NOMO-1 (cell line): ENCODE measurements around the gene FOXP1.
"Not testable (repeated sequence)": the region's sequence is repeated elsewhere in the genome, so short reads cannot be mapped to it uniquely, and the experiment has no call there.

Source experiments
- DNase-seq, 2 experiments: peaks; one replicate each; lab custom pipeline; 2025; ENCODE audit not compliant: unreplicated experiment in 2 of 2; lab: John Stamatoyannopoulos, UW

The FOXP1 gene

GRCh38 chr3:70977712-70978111 lies 605.8 kb downstream of the FOXP1 start:
- DNase-seq, result no peak

DNA sequence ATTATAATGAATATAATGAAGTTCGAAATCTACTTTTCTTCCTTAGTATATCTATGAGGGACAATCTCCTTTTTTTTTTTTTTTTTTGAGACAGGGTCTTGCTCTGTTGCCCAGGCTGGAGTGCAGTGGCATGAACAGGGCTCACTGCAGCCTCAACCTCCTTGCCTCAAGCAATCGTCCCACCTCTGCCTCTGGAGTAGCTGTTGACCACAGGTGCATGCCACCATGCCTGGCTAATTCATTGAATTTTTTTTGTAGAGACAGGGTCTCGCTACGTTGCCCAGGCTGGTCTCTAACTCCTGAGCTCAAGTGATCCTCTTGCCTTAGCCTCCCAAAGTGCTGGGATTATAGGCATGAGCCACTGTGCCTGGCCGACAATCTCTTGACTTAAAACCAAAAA lies 607.5 kb downstream of the FOXP1 start:
- not testable (repeated sequence) for DNase-seq

DNA sequence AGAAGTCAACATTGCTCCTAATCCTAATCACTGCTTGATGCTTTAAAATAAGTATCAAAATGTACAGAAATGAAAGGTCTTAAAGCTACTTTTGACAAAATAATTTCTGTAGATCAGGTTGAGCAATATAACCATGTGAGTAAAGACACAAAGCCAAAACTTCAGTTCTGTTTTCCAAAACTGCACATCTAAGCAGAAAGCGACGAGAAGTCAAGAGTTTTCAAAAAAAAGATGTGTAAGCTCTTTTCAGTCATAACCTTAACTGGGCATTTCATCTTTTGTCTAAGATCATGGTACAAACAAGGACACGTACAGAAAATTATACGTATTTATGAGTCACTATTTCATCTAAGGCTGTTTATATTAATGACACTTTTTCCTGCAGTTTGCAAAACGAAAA lies 608.8 kb downstream of the FOXP1 start:
- no peak for DNase-seq

DNA sequence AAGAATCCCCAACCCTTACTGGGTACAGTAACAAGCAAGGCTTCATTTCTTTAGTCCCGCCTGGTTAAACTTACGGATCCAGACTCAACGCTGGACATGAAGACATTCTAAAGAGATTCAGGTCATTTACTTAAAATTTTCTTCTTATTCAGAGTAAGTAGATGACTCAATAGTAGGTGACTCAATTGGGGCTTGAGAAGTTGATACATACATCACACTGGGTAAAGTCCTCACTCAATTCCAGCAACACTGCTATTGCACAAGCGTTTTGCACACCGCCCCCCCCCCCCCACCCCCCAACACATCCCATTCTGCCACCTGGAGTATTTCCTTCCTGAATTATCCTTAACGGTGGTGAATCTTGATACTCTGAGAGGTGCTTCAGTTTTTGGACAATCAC lies 610.0 kb downstream of the FOXP1 start:
- no peak for DNase-seq

DNA sequence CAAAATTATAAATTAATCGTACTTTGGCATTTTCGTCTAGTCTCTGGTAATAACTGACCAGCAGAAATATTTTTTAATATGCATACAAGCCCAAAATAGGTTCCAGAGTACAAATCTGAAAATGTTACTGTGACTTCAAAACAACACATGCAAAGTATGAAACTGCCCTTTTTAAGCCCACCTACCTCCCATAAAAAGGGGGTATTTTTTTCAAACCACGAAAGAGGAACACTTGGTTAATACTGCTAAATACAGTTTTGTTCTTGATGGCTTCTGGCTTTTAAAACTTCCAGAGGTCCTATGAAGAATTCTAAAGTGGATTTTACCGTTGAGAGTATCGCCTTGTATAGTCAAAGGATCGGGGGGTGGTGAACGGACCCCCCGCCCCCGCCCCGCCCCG lies 610.7 kb downstream of the FOXP1 start:
- no peak for DNase-seq

GRCh38 chr3:70970952-70971351 lies 612.6 kb downstream of the FOXP1 start:
- no peak for DNase-seq

DNA sequence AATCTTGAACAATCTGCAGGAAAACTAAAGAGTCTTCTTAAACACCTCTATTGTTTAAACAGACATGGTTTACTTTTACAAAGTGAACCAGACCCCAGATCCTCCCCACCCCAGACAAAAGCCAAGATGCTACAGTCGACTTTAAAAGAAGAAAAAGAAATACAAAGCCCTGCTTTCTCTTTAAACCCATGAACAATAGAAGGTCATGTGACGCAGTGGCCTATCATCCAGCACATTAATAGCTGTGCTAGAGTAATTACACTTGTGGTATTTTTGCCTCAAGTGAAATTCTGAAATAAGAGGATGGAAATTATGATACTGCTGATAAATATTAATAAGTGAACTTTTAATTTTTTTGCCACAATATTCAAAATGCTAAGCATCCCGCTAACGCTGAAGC lies 613.4 kb downstream of the FOXP1 start:
- DNase-seq, result no peak

GRCh38 chr3:70963431-70964275 lies 619.9 kb downstream of the FOXP1 start:
- no peak for DNase-seq

GRCh38 chr3:70959506-70960291 lies 623.8 kb downstream of the FOXP1 start:
- no peak for DNase-seq

DNA sequence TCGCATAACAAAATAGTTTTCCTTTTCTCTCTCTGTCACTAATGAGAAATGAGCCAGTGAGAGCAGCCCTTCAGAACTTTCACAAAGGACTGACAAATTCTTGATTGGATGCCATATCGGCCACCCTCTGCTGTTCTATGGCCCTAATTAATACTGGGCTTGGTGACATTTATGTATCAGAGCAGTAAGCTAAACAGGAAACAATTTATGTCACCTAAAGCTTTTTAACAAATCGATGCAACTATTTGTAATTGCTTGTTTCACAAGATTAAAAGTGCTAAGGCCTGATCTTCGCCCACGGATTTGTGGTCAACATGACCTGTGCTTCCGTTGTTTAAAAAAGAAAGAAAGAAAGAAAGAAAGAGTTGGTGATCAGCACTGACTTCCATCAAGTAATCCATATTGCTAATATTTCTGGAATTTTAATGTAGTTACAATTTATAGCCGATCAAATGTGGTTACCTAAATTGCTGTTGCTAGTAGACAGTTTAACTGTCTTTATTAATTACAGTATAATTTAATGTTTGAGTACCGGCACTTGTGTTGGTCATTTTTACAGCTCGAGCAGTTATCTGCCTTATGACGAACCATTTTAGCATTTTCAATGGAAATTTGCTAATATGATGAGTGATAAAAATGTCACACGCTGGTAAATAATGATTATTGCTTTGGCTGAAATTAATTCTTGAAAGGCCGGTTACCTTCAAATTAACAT lies 631.3 kb downstream of the FOXP1 start:
- DNase-seq, result no peak

GRCh38 chr3:70951316-70951715 lies 632.2 kb downstream of the FOXP1 start:
- DNase-seq, result no peak

GRCh38 chr3:70947579-70947978 lies 635.9 kb downstream of the FOXP1 start:
- no peak for DNase-seq

DNA sequence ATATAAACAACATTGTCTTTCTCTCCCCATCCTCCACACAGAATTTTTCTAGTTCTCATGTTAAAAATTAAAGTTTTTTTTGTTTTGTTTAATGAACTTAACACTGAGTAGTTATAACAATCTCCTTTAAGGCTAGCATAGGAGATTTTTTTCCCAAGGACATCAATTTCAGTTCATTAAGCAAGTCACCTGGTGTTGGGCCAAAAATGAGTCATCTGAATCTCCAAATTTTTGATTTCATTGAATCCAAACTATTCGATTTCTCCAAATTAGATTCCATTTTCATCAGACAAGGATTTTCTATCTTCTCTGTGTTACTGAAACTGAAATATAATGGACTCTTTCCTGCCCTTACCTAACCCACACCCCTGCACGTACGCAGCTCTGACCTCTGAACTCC lies 639.6 kb downstream of the FOXP1 start:
- no peak for DNase-seq

- DNase-seq, result no peak
Observed at GRCh38 chr3:70933105-70933810, 650.3 kb downstream of the FOXP1 start.

DNA sequence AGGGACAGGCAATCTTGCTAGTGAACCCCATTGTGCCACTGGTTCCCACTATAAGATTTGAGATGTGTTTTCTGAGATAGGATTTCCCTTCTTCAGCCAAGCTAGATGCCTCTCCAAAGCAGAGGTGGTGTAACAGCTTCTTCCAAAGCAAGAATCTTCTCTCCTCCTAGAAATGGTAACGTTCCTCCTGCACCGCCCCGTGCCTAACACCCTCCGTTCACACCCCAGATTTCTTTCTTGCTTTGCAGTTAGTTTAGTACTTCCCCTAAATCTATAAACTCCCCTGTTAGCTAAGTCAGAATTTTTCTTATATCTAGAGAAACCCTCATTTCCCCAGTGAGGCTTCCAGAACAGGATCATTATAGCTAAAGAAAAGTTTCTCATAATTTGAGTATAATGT lies 653.5 kb downstream of the FOXP1 start:
- no peak for DNase-seq

GRCh38 chr3:70927239-70927638 lies 656.3 kb downstream of the FOXP1 start:
- DNase-seq, result no peak

DNA sequence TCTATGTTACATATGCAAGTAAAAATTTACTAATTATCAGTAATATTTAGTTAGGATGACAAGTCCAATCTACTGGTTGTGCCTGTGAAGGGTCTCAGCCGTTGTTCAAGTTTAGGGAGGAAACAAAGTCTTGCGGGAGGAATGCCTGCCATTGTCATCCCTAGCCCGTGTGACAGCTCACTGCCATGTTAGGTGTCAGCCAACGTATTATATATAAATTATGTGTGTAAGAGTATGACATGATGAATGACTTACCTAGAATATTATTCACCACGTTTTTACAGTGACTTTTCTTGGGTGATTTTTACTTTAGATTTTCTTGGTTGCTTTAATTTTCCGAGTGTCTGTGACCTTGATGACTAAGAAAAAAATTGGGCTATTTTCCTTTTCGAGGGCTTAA lies 656.7 kb downstream of the FOXP1 start:
- DNase-seq, result no peak

- DNase-seq, result no peak
Observed at GRCh38 chr3:70919661-70920060, 663.9 kb downstream of the FOXP1 start.

DNA sequence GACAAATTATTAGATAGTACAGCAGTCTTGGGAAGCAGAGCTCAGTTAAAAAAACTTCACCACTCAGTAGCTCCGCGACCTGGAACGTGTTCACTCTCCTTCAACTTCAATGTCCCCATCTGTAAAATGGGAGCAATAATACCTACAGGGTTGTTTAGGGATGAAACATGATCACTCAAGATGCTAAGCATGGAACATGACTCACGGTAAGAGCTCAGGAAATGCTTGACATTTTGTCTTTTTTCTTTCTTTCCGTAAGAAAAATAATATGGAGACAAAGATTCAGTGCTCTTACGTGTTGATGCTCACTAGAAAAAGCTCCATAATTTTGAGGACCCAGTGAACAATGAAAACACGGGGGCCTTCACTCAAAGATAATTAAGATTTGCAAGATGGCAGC lies 664.4 kb downstream of the FOXP1 start:
- DNase-seq, result no peak

GRCh38 chr3:70916375-70917055 lies 667.0 kb downstream of the FOXP1 start:
- DNase-seq, result no peak
